Fibroblast of skin of scalp (primary cell): ENCODE data around the gene NUTM2D. TPM values are rescaled to one million over a fixed set of nuclear protein-coding genes. Genes with fewer than 3 reads are reported as not detected.
A peak's percentile ranks its signal among the peaks of the same experiment; 100 is the strongest.
"Not testable (repeated sequence)": the region's sequence is repeated elsewhere in the genome, so short reads cannot be mapped to it uniquely, and the experiment has no call there.

Experiments
- DNase-seq: peaks from one replicate; pipeline ENCODE4 v3.0.0-alpha.2; 2013
- polyA plus RNA-seq, 2 experiments: library from polyadenylated mRNA; unstranded; fragments of 120-200 nt; gene quantifications; one replicate each; pipeline ENCODE4 v1.2.1, GENCODE V29; 2013; ENCODE audit not compliant: insufficient read length in 2 of 2

The NUTM2D gene
- 2.2 TPM for polyA plus RNA-seq (2013, experiment 1 of 2; ENCODE audit: insufficient read length)
- polyA plus RNA-seq (2013, experiment 2 of 2; ENCODE audit: insufficient read length), result 2.1 TPM

- DNase-seq, result not testable (repeated sequence)
Measured at GRCh38 chr10:87357444-87357843, at the start of gene NUTM2D. Gene NUTM2D (plus strand): TSS chr10:87357744. CDS start chr10:87358266, 522 bp downstream.

GRCh38 chr10:87308702-87309101 is 48.8 kb upstream of the NUTM2D start:
- not testable (repeated sequence) for DNase-seq

- not testable (repeated sequence) for DNase-seq
Measured at GRCh38 chr10:87309657-87310056, 47.9 kb upstream of the NUTM2D start.

GRCh38 chr10:87311521-87311920 is 46.0 kb upstream of the NUTM2D start:
- DNase-seq, result not testable (repeated sequence)

- DNase-seq, result not testable (repeated sequence)
Measured at GRCh38 chr10:87313649-87314359, 43.7 kb upstream of the NUTM2D start.

GRCh38 chr10:87314360-87314973 is 43.1 kb upstream of the NUTM2D start:
- not testable (repeated sequence) for DNase-seq

- not testable (repeated sequence) for DNase-seq
Measured at GRCh38 chr10:87321505-87321904, 36.0 kb upstream of the NUTM2D start.

- DNase-seq, result not testable (repeated sequence)
Measured at GRCh38 chr10:87324559-87324958, 33.0 kb upstream of the NUTM2D start.

GRCh38 chr10:87327958-87328357 is 29.6 kb upstream of the NUTM2D start:
- peak; percentile 68 for DNase-seq

- not testable (repeated sequence) for DNase-seq
Measured at GRCh38 chr10:87329131-87329530, 28.4 kb upstream of the NUTM2D start.

- DNase-seq, result not testable (repeated sequence)
Measured at GRCh38 chr10:87332687-87333086, 24.9 kb upstream of the NUTM2D start.

GRCh38 chr10:87340411-87340810 is 17.1 kb upstream of the NUTM2D start:
- DNase-seq, result peak; percentile 11

- not testable (repeated sequence) for DNase-seq
Measured at GRCh38 chr10:87341546-87342142, 15.9 kb upstream of the NUTM2D start.

GRCh38 chr10:87342249-87342710 is 15.3 kb upstream of the NUTM2D start:
- DNase-seq, result peak; percentile 96

GRCh38 chr10:87342711-87343258 is 14.8 kb upstream of the NUTM2D start:
- peak; percentile 78 for DNase-seq

GRCh38 chr10:87345743-87346142 is 11.8 kb upstream of the NUTM2D start:
- not testable (repeated sequence) for DNase-seq

GRCh38 chr10:87350161-87350560 is 7.4 kb upstream of the NUTM2D start:
- DNase-seq, result not testable (repeated sequence)

GRCh38 chr10:87352825-87353224 is 4.7 kb upstream of the NUTM2D start:
- DNase-seq, result not testable (repeated sequence)

- DNase-seq, result not testable (repeated sequence)
Measured at GRCh38 chr10:87355110-87355509, 2.4 kb upstream of the NUTM2D start.

- DNase-seq, result not testable (repeated sequence)
Measured at GRCh38 chr10:87358159-87358558, 615 bp downstream of the NUTM2D start.

GRCh38 chr10:87369514-87370112 is 12.1 kb downstream of the NUTM2D start:
- DNase-seq, result not testable (repeated sequence)

GRCh38 chr10:87374091-87374490 is 16.5 kb downstream of the NUTM2D start:
- peak; percentile 40 for DNase-seq
